ENCODE measurements around the gene TKFC.

Gene TKFC

DNA sequence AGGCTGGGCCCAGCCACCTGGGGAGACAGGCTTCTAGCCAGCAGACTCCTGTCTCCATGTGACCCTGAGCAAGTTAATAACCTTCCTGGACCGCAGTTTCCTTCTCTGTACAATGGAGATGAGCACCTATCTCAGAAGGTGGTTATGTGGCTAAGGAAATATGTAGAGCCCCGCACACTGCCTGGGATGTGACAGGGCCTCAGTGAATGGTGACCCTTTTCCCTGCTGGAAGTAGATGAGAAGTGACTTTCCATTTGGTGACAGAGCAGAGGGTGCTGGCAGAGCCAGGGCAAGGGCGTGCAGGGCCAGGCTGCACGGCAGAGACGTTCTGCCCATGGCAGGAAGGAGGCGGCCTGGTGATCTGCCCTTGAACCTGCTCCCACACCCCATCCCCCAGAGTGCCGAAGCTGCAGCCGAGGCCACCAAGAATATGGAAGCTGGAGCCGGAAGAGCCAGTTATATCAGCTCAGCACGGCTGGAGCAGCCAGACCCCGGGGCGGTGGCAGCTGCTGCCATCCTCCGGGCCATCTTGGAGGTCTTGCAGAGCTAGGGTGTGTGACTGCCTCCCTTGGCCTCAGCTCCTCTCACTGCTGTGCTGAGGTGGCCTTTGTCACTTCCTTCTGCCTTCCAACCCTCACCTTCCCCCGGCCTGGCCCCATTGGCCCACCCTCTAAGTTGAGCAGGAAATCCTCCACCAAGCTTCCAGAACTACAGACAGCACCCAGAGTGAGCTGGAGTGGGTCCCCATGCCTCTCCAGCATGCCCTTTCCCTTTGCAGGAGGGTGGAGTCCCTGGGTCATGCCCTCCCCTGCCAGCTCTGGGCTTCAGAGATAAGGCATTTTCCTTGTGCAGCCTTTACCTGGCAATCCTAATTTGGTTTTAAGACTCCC lies 13.2 kb downstream of the TKFC start:
- DNase-seq, result no peak

DNA sequence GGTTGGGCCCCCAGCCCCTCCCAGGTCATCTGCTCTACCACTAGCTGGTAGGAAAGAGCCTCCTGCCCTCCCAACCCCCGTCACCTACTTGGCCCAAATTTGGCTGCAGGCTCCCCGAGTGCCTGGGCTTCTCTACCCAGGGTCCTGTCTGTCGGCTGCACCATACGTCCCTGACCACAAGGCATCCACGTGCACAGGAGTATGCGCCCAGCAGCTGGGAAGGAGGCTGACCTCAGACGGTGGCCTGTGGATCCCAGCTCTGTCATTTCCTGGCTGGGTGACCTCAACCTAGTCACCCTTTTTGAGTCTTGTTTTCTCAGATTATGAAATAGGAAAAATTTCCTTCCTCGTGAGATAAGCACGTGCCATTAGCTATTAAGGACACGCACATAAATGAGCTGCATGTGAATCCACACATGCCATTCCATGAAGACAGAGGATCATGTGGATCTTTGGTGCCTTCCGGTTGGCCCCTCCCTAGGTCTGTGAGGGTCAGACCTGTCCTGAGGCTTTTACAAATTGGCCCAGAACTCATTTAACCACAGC lies 15.0 kb downstream of the TKFC start:
- no peak for DNase-seq

DNA sequence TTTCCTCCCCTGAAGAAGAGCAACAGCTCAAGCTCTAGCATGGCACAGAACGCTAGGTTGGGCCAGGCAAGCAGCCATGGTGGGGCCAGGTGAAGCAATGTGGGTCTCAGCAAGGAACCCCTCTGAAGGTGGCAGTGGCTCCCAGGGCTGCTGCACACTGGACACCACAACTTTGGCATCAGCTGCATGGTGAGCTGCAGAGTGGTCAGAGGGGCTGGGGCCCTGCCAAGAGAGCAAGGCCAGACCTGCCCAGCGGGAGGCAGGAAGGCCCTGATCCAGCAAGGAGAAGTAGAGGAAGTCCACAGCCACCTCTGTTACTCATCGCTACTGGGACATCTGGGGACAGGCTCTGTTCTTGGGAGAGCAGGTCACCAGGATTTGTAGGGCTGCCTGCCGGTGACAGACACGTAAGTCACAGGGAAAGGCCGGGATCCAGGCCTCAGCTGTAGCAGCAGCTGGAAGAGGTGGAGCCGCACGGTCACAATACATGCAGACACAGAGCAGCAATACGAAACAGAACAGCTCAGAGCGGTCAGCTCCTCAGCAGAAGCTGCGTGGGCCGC lies 16.2 kb downstream of the TKFC start:
- no peak for DNase-seq

DNA sequence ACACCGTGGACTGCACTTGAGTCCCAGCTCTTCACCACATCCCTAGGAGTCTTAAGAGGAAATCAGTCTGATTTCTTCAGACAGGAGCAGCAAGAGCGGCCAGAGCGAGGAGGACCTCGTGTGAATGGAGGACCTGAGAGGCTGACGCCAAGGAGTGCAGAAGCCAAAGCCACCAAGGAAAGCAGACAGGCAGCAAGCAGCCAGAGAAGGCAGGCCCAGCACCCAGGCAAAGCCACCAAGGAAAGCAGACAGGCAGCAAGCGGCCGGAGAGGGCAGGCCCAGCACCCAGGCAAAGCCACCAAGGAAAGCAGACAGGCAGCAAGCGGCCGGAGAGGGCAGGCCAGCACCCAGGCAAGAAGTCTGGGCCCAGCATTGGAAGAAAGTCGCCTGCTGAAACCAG lies 16.9 kb downstream of the TKFC start:
- no peak for DNase-seq

DNA sequence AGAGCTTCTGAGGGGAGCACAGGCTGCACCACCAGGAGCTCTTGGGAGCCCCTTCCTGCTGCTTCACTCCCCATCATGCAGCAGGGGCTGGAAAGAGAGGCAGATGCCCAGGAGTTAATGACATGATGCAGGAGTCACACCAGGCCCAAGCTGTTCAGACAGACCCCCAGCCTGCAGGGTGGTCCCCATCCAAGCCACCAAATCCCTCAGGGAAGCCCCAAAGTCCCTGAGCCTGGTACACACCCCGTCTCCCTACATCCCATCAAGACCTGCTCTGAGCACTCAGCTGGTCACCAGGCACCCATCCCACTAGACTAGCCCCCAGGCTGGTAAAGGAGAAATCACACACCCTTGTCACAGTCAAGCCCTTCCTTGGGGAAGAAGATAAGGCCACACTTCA lies 17.3 kb downstream of the TKFC start:
- DNase-seq, result no peak

DNA sequence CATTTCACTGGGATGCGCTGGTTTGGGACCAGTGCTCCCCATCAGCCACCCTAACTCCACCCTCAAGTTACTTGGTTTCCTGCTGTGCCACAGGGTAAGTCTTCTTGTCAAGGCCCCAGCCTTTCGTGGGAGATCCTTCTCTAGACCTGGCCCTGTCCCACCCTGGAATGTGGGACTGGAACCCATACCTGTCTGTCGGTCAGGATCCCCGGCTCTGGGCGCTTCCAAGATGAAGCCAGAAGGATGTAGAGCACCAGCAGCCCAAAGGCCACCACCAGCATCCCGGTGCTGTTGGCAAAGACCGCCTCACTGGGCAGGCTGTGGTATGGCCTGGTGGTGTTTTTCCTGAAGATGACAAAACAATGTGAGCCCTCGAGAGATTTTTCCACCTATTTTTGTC lies 17.8 kb downstream of the TKFC start:
- DNase-seq, result no peak

DNA sequence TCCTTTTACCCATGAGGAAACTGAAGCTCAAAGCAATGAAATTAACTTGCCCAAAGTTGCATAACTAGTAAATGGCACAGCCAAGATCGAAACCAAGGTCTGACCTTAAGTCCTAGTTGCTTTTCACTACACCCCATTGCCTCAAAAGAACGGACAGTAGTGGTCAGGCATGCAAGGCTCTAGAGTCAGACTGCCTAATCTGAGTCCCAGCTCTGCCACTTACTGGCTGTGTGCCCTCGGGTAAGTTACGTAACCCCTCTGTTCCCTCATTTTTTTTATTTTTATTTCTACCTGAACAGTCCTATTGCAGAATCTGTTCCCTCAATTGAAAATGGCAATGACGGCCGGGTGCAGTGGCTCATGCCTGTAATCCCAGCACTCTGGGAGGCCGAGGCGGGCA lies 19.0 kb downstream of the TKFC start:
- DNase-seq, result no peak

DNA sequence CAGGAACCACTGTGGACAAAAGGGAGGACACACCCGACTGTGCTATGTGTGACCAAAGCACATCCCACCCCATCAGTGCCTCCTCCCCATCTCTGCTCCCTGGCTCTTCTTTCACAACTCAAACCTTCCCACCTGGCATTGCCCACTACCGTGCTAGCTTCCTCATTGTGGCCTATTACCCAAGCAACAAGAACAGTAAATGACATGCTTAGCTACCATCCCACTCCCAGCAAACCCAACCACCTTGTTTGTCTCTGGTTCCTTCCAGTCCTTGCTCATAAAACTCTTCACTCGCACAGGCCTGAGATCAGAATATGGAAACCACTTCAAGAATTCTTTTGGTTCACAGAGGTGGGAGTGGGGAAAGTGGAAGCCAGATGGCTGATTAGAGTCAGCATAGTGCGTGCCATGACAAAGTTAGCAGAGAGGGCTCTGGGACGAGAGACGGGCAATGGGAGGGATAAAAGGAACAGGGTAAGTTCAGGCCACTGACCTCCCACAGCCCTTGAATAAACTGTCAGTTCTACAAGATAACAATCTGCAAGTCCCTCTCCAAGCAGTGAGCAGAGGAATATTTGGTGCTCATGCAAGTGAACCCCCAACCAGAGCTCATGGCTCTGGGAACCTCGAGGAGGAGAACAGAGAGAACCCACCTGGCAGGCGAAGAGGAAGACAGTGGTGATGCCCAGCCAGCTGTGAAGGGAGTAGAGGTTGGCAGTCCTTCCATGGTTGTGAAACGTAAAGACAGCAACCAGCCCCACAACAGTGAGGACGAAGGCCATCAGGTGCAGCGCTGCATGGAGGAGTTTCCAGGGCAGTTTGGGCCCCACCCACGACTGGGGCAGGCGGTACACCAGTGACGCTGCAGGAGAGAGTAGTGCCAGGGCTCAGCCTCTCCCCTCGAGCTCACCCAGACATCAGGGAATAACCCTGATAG lies 20.4 kb downstream of the TKFC start:
- no peak for DNase-seq

DNA sequence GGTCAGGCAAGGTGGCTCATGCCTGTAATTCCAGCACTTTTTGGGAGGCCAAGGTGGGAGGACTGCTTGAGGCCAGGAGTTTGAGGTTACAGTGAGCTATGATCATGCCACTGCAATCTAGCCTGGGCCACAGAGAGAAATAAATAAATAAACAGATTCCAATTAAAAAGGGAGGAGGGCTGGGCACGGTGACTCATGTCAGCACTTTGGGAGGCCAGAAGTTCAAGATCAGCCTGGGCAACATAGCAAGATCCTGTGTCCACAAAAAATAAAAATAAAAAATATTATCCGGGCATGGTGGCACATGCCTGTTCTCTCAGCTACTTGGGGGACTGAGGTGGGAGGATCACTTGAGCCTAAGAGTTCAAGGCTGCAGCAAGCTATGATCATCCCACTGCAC lies 21.2 kb downstream of the TKFC start:
- DNase-seq, result no peak

DNA sequence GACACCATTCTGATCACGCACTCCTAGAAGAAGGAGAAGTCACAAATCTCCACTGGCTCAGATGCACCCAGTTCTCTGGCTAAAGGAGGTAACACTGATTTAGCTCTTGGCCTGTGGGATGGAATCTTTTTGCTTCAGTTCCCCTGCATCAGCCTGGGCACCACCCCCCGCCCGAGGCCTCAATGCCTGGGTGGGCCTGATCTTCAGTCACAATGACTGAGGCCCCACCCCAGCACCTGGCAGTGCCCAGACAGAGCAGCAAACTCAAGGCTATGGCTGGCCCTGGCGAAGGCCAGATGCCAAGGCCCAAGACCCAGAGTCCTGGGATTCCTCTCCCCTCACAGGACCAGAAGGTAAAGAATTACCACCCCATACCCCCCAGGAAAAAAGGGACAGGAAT lies 23.7 kb downstream of the TKFC start:
- no peak for DNase-seq

DNA sequence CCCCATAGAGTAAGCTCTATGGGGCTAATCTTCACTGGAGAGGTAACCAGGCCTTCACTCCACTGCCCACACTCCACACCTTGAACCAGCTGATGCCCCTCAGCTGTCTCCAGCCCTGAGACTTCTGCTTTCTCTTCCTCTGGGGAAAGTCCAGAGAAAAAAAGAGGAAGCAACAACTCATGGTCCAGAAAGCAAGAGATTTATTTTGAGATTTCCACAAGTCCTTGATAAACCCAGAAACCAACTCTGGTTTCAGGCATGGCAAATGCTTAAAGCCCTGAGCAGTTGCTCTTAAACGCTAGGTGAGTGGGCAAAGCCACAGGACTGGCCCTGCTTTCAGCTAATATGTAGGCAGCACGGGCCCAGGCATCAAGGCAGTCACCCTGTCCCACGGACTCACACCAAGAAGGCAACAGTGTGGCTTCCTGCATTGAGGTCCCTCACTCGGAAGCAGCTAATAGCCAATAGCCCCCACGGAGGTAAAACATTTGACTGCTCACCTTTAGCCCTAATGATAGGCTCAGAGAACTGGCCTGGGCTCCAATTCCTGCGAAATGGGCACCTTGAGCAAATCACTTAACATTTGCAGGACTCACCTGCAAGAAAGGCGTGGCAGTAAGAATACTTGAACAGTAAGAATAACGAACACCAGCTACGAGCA lies 24.3 kb downstream of the TKFC start:
- DNase-seq, result no peak

DNA sequence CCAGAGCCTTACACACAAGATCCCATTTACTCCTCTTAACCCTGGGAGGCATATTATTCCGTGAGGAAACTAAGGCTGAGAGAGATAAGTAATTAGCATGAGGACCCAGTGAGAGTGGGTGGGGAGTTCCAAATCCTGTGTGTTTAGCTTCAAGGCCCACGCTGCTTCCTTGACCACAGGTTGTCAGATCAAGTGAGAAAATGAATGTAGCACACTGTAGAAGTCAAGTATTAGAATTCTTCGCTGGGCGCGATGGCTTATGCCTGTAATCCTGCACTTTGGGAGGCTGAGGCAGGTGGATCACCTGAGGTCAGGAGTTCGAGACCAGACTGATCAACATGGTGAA lies 24.8 kb downstream of the TKFC start:
- no peak for DNase-seq

DNA sequence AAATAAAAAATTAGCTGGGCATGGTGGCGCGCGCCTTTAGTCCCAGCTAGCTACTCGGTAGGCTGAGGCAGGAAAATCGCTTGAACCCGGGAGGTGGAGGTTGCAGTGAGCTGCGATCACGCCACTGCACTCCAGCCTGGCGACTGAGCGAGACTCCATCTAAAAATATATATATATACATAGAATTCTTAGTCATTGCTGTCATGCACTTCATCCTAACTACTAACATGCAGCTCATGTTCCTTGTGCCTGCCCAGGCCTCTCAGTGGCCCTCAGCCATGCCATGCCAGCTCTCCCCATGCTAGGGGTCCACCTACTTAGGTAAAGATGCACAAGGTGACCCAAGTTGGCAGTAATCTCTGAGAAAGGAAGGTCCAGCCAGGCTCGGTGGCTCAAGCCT lies 25.5 kb downstream of the TKFC start:
- DNase-seq, result no peak

DNA sequence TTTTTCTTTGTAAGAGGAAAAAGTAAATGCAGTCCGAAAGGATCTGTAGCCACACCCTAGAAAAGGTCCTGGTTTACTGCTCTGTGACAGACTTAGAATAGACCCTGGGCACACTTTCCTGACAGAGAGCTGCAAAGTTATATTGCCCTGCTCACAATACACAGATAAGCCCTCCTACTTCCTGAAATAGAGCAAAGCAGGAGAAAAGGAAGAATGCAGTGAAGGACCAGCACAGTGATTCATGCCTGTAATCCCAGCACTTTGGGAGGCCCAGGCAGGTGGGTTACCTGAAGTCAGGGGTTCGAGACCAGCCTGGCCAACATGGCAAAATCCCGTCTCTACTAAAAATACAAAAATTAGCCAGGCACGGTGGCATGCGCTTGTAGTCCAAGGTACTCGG lies 26.5 kb downstream of the TKFC start:
- no peak for DNase-seq

DNA sequence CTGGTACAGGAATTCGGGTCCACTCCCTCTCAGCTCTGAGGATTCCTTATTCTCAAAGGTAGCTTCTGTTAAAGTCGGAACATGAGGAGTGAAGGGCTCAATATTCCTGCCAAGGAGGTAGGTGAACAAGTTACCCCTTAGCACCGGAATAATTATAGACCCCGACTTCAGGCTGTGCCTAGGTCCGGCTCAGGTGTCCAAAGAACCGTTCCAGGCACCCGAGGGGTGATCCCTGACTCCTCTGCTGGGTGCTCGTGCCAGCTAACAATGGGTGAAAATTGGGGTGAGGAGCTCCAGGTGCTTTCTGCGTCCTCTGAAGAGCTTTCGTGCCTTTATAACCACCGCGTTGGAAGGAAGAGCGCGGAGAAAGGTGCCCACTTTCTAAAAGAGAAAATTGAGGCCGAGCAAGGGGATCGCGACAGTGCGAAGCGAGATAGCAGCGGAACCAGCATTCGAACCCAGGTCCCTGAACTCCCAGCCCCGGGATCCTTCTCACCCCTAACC lies 28.3 kb downstream of the TKFC start:
- no peak for DNase-seq

DNA sequence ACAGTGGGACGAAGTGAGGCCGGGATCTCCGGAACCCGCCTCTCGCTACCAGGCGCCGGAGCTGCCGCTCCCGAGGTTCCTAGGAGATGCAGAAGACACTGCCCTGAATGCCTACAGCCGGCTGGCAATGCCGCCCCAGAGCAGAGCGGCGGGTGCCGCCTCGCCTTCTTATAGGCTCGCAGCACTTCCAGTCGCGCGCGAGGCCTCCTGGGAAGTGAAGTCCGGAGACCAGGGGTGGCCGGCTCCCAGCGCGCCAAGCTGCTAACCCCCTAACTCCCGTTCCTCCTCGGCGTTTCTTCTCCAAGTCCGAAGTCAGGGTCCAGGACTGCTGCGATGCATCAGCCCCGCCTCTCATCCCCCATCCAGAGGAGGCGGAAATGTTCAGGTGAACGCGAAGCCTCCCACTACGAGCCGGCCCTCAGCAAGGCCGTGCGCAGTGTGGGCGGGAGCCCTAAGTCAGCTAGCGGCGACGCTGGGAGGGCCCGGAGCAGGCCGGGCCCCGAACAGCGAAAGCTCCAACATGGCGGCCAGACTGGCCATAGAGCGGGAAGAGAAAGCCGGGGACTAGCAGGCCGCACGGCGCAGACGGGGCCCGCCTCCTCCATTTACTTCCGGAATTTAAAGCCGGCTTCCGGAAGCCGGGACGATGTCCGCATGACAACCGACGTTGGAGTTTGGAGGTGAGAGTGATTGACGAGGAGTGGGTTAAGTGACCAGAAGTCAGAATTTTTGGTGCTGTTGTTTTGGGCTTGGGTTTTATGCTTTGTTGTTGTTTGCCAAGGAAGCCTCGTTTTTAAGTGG lies 28.9 kb downstream of the TKFC start, which contains the start of the genes CYB561A3 and TMEM138:
CYB561A3 (minus strand) TSS at position 142 of the 801 bp plus-strand sequence. CDS start 5,169 bp downstream, outside the sequence.
TMEM138 (plus strand) TSS at position 634 of the 801 bp plus-strand sequence. CDS start 2,017 bp downstream, outside the sequence.
- peak; percentile 96 for DNase-seq

DNA sequence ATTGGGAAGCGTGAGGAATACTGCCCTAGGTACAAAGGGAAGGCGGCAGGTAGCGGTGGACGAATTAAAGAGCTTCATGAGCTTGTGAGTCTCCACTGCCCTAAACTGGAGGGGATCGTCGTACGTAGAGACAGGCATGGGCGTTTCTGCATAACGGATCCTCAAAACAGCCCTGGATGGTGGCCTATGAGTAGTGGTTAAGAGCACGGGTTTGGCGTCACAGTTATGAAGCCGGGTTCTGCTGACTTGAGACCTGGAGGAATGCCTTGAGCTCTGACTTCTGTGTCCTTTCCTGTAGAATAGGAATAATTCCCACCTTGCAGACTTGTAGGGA lies 29.5 kb downstream of the TKFC start:
- DNase-seq, result no peak

DNA sequence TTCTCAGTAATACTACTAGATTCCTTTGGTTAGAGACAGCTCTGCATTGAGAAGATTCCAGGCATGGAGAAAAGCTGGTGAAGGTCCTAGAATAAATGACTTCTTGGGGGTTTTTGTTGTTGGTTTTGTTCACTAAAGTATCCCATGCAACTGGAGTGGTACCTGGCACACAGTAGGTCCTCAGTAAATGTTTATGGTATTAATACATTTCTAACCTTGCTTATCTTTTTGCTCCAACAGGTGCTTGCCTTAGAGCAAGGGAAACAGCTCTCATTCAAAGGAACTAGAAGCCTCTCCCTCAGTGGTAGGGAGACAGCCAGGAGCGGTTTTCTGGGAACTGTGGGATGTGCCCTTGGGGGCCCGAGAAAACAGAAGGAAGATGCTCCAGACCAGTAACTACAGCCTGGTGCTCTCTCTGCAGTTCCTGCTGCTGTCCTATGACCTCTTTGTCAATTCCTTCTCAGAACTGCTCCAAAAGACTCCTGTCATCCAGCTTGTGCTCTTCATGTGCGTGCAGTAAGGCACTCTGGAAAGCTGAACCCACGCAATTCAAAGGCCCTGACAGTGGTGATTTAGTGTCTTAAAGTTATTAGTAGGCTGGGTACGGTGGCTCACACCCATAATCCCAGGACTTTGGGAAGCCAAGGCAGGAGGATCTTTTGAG lies 31.1 kb downstream of the TKFC start:
- DNase-seq, result no peak

DNA sequence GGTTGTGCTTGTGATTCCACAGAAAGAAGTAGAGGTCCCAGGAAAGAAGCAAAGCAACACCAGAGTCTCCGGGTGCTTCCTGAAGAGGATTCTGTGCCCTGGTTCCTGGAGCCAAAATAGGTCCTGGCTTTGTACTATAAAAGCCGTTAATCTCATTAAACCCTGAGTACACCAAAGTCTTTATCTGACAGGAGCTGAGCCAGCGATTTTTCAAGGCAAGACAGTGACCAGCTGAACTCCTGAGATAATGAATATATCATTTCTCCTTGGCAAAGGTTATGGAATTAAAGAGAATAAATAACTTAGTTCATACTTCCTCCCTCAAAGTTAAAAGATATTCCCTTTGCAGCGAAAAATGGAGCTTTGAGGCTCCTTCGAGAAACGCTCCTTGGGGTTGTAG lies 34.4 kb downstream of the TKFC start:
- DNase-seq, result no peak

DNA sequence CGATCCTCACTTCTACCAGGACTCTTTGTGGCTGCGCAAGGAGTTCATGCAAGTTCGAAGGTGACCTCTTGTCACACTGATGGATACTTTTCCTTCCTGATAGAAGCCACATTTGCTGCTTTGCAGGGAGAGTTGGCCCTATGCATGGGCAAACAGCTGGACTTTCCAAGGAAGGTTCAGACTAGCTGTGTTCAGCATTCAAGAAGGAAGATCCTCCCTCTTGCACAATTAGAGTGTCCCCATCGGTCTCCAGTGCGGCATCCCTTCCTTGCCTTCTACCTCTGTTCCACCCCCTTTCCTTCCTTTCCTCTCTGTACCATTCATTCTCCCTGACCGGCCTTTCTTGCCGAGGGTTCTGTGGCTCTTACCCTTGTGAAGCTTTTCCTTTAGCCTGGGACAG lies 35.6 kb downstream of the TKFC start:
- DNase-seq, result no peak
